Measurements from ENCODE around the gene STXBP2. TPM values are rescaled to one million over a fixed set of nuclear protein-coding genes. Genes with fewer than 3 reads are reported as not detected.
A peak's percentile ranks its signal among the peaks of the same experiment; 100 is the strongest.

STXBP2 gene
- total RNA-seq, 1 donor from 2014 or later = 42.2 TPM

DNA sequence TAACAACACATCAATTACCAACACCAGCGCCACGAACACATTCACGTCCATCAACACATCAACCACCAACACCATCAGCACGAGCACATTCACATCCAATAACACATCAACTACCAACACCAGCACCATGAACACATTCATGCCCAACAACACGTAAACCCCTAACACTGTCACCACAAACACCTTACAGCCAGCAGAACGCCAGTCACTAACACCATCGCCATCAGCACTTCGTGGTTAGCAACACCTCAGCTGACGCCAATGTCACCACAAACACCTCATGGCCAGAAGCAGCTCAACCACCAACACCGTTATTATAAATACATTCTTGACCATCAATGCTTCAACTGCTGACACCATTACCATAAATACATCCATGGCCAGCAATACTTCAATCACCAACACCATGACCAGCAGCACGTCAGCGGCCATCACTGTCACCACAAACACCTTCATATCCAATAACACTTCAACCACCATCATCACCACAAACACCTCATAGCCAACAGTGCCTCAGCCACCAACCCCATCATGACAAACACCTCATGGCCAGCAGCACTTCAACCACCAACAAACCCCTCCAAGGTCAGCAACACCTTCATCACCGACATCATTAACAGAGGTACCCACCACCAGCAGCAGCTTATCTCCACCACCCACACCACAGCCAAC, 55.6 kb downstream of the STXBP2 start:
- no peaks in the 10 kb centered on the region for H3K9me3 Mint-ChIP-seq (ENCODE audit: unreplicated experiment)
- no peaks in the 10 kb centered on the region for H3K36me3 Mint-ChIP-seq (ENCODE audit: low read depth, unreplicated experiment)
- H3K4me3 Mint-ChIP-seq (ENCODE audit: unreplicated experiment) = no peak overlapping the region
- no peaks in the 10 kb centered on the region for H3K4me1 Mint-ChIP-seq (ENCODE audit: unreplicated experiment)
- TF ChIP-seq, protein P1, sequence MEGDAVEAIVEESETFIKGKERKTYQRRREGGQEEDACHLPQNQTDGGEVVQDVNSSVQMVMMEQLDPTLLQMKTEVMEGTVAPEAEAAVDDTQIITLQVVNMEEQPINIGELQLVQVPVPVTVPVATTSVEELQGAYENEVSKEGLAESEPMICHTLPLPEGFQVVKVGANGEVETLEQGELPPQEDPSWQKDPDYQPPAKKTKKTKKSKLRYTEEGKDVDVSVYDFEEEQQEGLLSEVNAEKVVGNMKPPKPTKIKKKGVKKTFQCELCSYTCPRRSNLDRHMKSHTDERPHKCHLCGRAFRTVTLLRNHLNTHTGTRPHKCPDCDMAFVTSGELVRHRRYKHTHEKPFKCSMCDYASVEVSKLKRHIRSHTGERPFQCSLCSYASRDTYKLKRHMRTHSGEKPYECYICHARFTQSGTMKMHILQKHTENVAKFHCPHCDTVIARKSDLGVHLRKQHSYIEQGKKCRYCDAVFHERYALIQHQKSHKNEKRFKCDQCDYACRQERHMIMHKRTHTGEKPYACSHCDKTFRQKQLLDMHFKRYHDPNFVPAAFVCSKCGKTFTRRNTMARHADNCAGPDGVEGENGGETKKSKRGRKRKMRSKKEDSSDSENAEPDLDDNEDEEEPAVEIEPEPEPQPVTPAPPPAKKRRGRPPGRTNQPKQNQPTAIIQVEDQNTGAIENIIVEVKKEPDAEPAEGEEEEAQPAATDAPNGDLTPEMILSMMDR (IDR thresholded peaks at IDR 0.05; ENCODE audit: unreplicated experiment) = no peak
- H3K27me3 Mint-ChIP-seq (ENCODE audit: unreplicated experiment) = peaks cover 5% of the 10 kb centered on the region
- no peak for DNase-seq (ENCODE audit: low spot score)
- no peak overlapping the region for H3K27ac Mint-ChIP-seq (ENCODE audit: unreplicated experiment)

DNA sequence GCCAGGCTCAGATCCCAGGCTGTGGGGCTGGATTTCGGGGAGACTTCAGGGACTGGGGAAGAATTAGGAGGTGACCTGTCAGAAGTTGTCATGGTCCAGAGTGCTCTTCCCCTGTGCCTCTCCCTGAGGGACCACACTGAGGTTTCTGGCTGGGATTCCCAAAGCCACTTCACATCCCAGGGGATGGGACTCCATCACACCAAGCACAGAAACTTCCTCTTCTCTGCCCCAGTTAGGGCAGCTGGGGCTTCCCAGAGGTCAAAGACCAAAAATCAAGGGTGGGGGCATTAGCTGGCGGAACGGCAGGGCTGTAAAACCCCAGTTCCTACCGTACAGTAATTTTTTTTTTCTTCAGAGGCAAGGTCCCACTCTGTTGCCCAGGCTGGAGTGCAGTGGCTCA, 57.6 kb downstream of the STXBP2 start:
- no peaks in the 10 kb centered on the region for H3K4me1 Mint-ChIP-seq (ENCODE audit: unreplicated experiment)
- no peak overlapping the region for H3K27ac Mint-ChIP-seq (ENCODE audit: unreplicated experiment)
- H3K27me3 Mint-ChIP-seq (ENCODE audit: unreplicated experiment) = peaks cover 9% of the 10 kb centered on the region
- H3K36me3 Mint-ChIP-seq (ENCODE audit: low read depth, unreplicated experiment) = no peaks in the 10 kb centered on the region
- no peak overlapping the region for H3K4me3 Mint-ChIP-seq (ENCODE audit: unreplicated experiment)
- H3K9me3 Mint-ChIP-seq (ENCODE audit: unreplicated experiment) = no peaks in the 10 kb centered on the region
- TF ChIP-seq, protein P1 (IDR thresholded peaks at IDR 0.05; ENCODE audit: unreplicated experiment) = no peak
- no peak for DNase-seq (ENCODE audit: low spot score)

Small RNA genes lying within 50 kb of the gene (microRNA-seq; reads per million reads assigned to microRNA genes)
- 1.8 reads per million, percentile 27 among the genes with 10 or more reads in this experiment for gene MIR6792 (ENCODE audit: unreplicated experiment)

Other genes with a start within 250 kb of the STXBP2 start
- gene PEX11G, start 148.1 kb upstream of the STXBP2 start, total RNA-seq (ENCODE audit: unreplicated experiment) = 3.8 TPM
- 87.4 TPM for gene ZNF358, start 121.0 kb upstream of the STXBP2 start, total RNA-seq (ENCODE audit: unreplicated experiment)
- 24.2 TPM for gene MCOLN1, start 114.5 kb upstream of the STXBP2 start, total RNA-seq (ENCODE audit: unreplicated experiment)
- gene PNPLA6, start 101.4 kb upstream of the STXBP2 start, total RNA-seq (ENCODE audit: unreplicated experiment) = 129 TPM
- gene CAMSAP3, start 41.2 kb upstream of the STXBP2 start, total RNA-seq (ENCODE audit: unreplicated experiment) = 9.3 TPM
- 46.1 TPM for gene XAB2, start 7.6 kb upstream of the STXBP2 start, total RNA-seq (ENCODE audit: unreplicated experiment)
- 122 TPM for gene PET100, start 7.3 kb upstream of the STXBP2 start, total RNA-seq (ENCODE audit: unreplicated experiment)
- not detected for gene PCP2, start 3.4 kb upstream of the STXBP2 start, total RNA-seq (ENCODE audit: unreplicated experiment)
- not detected for gene RETN, start 31.9 kb downstream of the STXBP2 start, total RNA-seq (ENCODE audit: unreplicated experiment)
- gene MCEMP1, start 40.0 kb downstream of the STXBP2 start, total RNA-seq (ENCODE audit: unreplicated experiment) = not detected
- 82.0 TPM for gene TRAPPC5, start 43.7 kb downstream of the STXBP2 start, total RNA-seq (ENCODE audit: unreplicated experiment)
- not detected for gene FCER2, start 65.0 kb downstream of the STXBP2 start, total RNA-seq (ENCODE audit: unreplicated experiment)
- not detected for gene CLEC4G, start 95.0 kb downstream of the STXBP2 start, total RNA-seq (ENCODE audit: unreplicated experiment)
- not detected for gene CD209, start 110.4 kb downstream of the STXBP2 start, total RNA-seq (ENCODE audit: unreplicated experiment)
- not detected for gene CLEC4M, start 126.1 kb downstream of the STXBP2 start, total RNA-seq (ENCODE audit: unreplicated experiment)
- gene EVI5L, start 193.1 kb downstream of the STXBP2 start, total RNA-seq (ENCODE audit: unreplicated experiment) = 20.4 TPM
- 0.23 TPM for gene PRR36, start 237.3 kb downstream of the STXBP2 start, total RNA-seq (ENCODE audit: unreplicated experiment)

Data from endothelial cell (in vitro differentiated cells).